Stimulated activated CD4-positive, alpha-beta T cell treated with anti-CD3 and anti-CD28 coated beads, Interleukin-1b, Interleukin-23, amount 100 ng/mL, for 24 hours (primary cell): ENCODE measurements around the gene GALNT13.

Experiments
- DNase-seq, 4 experiments: peaks; one replicate each; pipeline ENCODE4 v3.0.0-alpha.2; 2020; ENCODE audit warnings: low read depth in 4 of 4, low spot score in 1 of 4

Gene GALNT13

DNA sequence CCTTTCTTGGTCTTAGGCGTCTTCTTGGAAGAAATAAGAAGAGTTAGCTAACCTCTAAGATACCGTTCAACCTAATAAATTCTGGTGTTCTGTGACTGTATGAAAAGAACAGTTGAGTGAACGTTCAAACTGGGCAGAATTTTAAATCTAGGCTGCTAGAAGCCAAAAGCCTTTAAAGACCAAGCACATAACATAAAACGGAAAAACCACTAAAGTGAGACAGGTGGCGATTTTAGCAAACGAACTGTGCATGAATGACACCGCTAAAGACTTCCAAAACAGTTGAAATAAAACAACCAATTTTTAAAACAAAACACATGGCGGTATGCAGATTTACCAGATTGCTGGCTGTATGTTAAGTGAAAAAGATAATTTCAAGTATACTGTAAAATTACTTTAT, 73.1 kb downstream of the GALNT13 start:
- no peak for DNase-seq

DNA sequence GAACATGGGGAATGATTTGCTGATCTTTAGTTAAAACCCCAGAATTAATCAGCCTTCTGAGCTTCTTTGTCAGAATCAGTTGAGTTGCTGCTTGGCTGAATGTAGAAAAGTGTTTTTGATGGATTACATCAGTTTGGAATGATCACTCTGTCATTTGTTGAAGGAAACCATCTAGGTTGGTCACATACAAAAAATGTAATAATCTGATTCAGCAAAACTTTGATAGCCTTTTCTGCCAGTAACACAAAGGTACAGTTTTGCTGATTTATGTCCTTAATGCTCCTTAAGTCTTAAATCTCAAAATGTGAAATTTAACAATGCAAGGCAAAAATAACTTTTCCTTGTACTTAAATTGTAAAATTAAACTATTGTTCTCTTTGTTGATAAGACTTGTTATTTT, 74.3 kb downstream of the GALNT13 start:
- DNase-seq = no peak

DNA sequence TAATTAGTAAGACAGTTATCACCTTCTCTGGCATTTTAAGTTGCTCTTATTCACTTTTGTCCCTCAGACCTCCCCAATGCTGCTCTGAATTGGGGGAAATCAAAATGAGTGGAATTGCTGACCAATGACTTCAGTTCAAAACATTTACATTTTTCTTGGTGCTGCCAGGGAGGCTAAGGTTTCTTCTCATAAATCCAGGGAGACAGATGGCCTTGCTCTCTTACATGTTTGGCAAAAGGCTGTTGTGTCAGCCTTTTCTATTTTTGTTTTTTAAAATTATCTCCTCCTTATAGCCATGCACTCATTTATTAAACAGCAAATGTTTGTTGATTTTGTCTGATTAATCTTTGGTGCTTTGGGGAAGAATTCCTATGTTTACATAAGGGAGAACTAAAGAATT, 82.0 kb downstream of the GALNT13 start:
- DNase-seq = no peak

DNA sequence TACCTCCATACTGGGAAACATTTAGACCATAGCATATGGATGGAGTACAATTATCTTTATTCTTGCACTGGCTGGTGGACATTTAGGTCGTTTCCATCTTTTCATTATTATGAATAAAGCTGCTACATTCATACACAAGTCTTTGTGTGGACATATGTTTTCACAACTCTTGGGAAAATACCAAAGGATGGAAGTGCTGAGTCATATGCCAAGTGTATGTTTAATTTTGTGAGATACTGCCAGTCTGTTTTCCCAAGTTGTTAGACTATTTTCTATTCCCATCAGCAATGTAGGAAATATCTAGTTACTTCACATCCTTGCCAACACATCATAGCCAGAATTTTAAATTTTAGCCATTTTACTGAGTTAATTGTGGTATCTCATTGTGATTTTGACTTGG, 91.5 kb downstream of the GALNT13 start:
- DNase-seq = no peak

DNA sequence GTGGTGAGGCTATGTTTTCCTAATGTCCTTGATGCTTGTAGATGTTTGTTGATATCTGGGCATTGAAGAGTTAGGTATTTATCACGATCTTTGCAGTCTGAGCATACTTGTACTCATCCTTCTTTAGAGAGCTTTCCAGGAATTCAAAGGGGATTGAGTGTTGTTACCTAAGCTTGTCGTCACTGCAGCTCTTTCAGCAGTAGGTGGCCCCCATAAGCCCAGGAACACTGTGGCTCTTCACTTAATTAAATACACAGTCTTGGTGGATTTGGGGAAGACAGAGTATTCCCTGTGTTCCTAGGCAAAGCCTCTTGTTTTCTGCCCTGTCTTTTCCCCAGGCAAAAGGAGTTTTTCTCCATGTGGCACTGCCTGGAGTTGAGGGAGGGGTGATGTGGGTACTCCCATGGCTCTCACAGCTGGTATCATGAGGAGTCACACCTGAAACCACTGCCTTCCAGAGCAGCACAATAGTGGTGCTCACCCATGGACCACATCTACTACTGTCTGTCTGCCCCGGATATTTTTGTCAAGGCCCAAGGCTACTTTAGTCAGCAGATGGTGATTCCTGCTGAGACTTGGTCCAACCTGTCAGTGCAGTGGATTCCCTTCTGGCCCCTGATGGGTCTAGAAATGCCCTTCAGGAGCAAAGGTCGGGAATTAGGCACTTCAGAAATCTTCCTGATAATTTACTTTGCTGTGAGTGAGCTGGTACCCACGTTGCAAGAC, 95.7 kb downstream of the GALNT13 start:
- no peak for DNase-seq

DNA sequence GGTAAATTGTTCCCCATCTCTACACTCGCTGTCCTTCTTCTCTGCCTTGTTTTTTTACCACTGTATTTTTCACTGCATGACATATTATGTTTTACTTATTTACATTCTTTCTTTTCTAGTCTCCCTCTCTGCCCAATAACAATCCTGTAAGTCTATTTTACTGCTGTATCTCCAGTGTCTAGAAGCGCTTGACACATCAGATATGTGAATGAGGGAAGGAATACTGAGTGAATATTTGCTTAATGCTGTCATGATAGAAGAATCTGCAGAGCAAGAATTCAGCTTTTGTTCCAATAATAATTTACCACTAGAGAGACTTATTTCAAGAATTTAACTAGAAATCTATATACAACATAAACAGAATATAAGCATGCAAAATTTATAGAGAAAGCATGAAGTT, 99.5 kb downstream of the GALNT13 start:
- DNase-seq = no peak

DNA sequence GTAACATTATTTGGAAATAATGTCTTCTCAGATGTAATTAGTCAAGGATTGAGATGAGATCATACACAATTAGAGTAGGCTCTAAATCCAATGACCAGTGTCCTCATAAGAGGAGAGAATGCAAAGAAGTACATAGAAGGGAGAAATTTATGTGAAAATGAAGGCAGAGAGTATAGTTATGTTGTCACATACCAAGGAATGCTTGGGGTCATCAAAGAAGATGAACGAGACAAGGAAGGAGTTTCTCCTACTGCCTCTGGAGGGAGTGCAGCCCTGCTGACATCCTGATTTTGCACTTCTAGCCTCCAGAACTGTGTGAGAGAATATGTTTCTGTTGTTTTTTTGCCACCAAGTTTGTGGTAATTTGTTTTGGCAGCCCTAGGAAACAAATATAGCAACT, 100.1 kb downstream of the GALNT13 start:
- DNase-seq = no peak

DNA sequence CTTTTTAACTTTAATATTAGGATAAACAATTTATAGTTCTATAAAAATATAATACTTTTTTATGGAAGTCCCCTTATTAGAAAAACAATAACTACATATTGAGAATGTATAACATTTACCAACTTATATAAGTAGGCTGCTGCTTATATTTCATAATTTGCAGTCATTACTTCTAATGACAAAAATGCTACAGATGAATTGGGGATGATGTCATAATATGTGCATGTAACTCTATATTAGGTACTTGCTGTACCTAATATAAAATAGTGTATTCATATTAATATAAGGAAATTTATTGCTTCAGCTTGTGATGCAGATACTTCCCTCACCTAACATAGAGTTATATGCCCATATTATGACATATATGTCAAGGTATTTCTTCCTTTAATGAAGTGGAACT, 100.7 kb downstream of the GALNT13 start:
- no peak for DNase-seq

DNA sequence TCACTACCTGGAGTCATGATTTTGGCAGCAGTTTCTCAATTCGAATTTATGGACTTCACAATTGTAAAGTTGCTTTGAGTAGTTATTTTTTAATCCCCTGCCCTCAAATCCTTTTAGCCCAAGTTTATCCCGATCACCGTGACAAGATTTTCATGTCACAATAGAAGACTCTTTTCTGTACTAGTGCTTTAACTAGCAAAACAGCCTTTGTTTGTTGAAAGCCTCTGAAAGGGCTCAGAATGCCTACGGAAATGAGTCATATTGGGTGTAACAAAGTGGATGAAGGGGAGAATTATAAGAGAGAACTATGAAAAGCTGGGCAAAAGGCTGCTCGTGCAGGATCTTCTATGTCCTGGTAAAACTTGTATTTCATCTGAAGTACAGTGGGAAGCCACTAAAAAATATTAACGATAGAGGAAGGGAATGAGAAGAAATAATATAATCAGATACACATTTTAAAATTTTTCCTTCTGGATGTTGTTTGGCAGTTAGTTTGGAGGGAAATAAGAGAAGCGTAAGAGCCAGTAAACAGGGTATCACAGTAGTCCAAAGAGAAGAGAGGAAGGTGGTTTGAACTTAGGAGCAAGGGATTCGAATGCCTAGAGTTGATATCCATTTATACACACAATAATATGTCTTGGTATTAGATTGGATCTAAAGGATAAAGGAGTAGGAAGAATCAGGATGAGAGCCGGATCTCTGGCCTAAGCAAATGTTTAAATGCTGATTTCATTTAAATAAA, 114.9 kb downstream of the GALNT13 start:
- DNase-seq = no peak

DNA sequence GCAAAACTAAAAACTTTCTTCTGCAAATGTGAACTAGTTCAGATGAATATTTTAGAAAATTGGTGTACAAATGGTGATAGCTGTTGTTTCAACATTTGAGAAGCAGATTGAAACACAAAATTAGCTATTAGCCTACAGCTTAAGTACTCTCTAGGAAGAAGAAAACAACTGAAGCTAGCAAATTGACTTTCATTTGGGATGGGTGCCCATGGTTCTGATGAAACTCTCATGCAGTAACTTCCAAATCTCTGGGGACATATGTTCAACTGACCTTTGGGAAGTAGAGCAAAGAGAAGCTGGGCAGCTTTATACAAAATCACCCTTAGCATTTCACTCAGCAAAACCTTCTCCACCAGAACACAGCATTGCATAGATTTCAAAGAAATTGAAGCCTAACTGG, 119.0 kb downstream of the GALNT13 start:
- DNase-seq = no peak

DNA sequence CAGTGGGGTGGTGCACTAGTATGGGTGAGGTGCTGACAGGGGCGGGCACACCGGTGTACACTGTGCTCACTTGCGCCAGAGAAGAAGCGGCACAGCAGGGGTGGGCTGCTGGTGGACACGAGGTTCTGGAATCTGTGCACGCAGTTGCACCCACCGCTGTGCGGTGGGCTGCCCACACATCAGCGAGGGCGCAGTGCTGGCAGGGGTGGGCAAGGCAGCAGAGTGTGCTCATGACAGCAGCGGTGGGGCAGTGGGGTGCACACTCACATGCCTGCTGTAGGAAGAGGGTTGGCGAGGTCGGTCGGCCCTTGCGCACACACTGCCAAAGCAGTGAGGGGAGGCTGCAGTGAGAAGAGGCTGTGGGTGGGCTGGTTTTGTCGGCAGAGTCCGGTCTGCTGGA, 141.8 kb downstream of the GALNT13 start:
- no peak for DNase-seq

DNA sequence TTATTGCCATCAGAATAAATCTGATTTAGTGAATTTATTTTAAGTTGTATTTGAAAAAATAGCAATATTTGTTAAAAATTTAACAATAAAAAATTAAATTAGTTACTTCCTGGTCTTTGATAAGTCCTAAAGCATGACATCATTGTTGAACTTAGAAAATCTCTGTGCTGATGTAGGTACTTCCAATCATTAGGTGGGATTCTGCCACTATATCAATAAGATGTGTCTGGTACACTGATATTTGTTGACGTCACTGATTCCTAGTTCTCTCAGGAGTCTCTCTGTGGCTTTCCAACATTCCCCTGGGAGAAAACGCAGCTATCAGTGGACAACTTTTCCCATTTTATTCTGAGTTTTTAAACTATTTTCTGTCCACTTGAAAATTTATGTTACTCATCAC, 143.5 kb downstream of the GALNT13 start:
- no peak for DNase-seq

DNA sequence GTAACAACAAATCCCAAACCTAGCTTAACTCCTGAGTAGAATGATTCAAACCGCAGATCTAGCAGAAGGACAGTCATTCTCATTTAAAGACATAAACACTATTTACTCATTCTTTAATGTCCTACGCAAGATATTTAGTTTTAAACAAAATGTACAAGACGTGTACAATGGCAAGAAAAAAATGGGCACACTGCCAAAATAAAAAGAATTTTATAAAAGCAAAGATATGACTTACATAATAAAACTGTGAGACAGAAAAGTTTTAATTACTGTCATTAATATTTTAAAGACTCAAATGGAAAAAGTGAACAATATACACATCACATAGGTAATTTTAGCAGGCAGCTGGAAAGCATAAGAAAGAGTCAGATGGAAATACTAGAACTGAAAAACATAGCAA, 157.8 kb downstream of the GALNT13 start:
- no peak for DNase-seq

DNA sequence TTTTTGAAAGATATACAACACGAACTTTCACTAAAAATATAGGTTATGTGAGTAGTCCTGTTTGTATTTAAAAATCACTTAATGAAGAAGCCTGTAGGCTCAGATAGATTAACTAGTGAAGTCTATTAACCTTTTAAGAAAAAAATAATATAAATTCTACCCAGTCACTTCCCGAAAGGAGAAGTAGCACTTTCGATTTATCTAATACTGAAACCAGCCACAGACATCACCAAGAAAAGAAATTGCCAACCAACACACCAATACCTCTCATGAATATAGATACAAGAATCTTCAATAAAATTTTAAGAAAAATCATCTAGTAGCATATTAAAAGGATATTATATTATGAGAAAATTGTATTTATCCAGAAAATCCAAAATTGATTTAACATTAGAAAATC, 160.5 kb downstream of the GALNT13 start:
- DNase-seq = no peak

DNA sequence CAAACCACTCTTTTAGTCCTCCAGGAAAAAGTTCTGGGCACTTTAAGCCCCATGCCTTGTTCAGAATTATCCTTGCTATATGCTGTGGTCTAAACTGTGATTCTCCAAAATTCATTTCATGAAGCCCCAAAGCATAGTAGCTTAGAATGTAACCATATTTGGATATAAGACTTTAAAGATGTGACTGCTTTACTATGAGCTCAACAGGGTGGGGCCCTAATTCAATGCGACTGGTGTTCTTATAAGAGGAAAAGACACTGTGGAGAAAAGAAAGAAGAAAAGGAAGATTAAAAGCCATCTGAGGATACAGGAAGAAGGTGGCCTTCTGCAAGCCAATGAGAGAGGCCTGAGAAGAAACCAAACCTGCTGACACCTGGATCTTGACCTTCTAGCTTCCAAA, 174.8 kb downstream of the GALNT13 start:
- DNase-seq = no peak

DNA sequence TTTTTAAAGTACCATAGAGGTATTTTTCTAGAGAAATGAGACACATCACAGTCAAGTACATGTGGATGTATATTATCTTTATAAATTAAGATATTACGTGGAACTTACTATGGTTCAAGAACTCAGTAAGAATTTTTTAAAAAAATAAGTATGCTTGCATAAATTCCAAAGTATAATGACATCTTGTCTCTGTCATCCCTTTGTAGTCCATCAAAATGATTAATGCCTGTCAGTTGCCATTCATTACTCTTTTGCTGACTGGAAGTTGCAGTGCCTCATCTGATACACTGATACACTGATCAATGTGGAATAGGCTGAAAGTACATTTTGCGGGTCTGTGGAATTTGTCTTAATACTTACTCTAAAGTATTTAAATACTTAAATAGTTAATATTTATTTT, 177.2 kb downstream of the GALNT13 start:
- DNase-seq = no peak

DNA sequence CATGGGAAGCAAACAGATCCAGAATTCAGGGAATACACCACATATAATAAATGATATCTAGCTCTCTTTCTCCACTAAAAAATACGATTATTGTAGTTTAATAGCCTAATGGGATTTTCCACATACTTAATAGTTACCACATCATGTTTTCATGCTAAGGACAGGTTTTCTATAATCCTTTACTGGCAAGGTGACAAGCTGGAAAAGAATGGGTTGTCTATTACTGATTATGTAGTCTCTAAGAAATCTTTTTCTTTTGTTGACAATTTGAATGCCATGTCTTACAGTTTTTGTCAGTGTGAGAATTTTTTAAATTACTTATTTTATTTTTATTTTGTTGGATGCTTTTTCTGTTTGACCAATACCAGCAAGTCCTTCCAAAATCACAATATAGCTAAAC, 177.8 kb downstream of the GALNT13 start:
- no peak for DNase-seq

DNA sequence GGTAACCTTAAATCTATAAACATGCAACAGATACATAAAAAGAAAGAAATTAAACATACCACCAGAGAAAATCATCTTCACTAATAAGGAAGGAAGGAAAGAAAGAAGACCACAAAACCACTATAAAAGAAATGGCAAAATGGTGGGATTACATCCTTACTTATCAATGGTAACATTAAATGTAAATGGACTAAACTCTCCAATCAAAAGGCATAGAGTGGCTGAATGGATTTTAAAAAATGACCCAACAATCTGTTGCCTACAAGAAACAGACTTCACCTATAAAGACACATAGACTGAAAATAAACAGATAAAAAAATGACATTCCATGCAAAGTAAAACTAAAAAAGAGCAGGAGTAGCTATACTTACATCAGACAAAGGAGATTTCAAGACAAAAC, 195.4 kb downstream of the GALNT13 start:
- no peak for DNase-seq

DNA sequence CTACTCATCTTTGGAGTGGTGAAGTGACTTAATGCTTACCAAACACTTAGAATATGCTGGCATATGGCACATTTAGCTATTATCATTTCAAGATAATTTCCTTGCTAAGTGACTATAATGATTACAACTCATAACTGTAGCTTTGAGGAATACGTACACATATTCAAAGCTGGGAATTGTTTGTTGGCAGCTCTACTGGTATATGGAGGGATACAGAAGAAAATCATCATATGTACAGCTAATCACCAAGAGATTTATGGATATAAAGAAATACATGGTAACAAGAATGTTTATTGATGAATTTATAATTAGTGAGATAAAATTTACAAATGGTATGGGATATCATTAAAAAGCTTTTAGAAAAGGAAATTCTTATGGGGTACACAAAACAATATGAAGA, 207.2 kb downstream of the GALNT13 start:
- DNase-seq = no peak

DNA sequence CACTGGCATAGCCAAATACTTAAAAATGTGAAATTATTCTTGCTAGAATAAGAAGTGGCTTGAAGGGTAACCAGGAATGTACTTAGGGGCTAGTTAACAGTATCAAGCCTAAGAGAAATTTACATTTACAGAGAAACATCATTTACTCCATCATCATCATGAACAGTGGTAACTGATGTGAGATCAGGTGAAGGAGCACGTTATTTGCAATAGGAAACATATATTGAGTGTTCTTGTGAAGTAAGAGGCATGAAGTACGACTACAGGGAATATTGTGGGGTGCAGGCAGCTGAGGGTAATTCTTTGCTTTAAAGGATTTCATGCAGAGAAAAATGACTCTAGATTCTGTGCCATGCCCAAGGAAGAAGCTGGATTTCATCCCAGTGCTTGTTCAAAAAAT, 220.8 kb downstream of the GALNT13 start:
- no peak for DNase-seq

DNA sequence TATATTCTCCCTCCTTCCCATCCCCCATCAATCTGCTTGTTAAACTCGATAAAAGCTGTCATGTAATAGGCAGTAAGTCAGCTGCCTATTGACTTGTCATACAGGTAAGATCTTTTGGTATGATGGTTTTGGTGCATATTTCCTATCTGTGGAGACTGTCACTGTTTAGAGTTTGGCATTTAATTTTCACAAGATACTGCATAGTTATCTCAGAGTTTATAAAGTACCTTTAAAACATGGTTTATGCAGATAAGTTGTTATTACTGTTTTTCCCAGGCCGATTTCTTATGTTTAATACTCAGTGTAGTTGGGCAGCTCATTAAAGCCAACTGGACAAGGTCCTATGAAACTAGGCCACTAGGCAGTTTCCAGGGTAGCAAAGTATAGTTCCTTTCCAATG, 222.1 kb downstream of the GALNT13 start:
- DNase-seq = no peak

DNA sequence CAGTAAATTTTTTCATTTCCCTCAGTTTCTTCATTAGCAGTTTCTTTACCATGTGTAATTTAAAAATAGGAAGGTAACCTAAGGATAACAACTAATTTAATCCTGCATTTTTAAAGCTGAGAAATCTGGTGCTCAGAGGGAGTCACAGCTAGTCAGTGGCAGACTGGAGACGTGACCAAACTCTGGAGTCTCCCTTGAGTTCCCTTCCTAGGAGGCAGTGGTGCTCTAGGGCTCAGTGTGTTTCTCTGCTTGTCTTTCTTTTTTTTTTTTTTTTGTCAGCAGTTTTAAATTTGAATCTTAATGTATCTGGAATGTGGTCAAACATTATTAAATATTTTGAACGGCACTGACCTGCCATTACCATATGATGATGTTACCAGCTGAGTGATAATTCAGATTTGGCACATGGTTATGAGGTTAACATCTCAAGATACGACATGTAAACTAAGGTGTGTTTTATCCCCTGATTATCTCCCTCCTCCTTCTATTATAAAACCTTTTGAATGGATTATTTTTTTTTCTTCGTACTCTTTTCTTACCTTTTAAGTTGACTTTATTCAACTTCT, 226.2 kb downstream of the GALNT13 start:
- no peak for DNase-seq

DNA sequence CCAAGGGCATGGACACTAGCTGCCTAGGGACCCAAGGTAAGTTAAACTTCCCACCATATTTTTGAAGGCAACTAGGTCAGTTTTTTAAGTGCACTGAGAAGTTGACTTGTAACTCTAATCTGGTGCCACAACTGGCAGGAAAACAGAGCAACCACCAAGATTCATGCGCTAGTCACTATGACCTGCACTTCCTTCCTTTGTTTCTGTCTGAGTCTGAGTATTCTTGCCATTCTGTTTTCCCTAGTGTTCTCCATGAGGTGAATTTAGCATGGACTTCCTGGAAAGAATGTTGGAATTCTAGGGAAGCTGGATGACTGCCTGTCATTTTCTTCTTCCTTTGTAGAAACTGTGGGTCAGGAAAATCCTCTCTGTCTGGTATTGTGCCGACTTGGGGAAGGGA, 249.0 kb downstream of the GALNT13 start:
- no peak for DNase-seq
